GM12891 (cell line): Measurements from ENCODE around the gene LGR6.

Experiments used
- PAX5 ChIP-seq: IDR thresholded peaks from 2 replicates; pipeline ENCODE4 v1.6.1; 2011; ENCODE audit warnings: low read length, moderate library complexity, mild to moderate bottlenecking; ENCODE audit not compliant: insufficient read depth, severe bottlenecking
- POLR2A ChIP-seq: IDR thresholded peaks from 2 replicates; pipeline ENCODE4 v1.6.1; 2011; ENCODE audit warnings: low read depth, low read length, control low read depth
- POLR2AphosphoS5 ChIP-seq: IDR thresholded peaks from 2 replicates; pipeline ENCODE4 v1.6.1; 2011; ENCODE audit warnings: low read depth, low read length, control low read depth
- POU2F2 ChIP-seq: IDR thresholded peaks from 2 replicates; pipeline ENCODE4 v1.6.1; 2011; ENCODE audit warnings: low read depth, mild to moderate bottlenecking, control low read depth, low read length, moderate library complexity
- TAF1 ChIP-seq: IDR thresholded peaks from 2 replicates; pipeline ENCODE4 v1.6.1; 2011; ENCODE audit warnings: low read depth, low read length, control low read depth

GRCh38 chr1:202202500-202203168, 9.0 kb downstream of the LGR6 start:
- TF ChIP-seq POLR2AphosphoS5 (no peak), POLR2A (no peak), TAF1 (no peak), POU2F2 (no peak), PAX5 (no peak)
